ENCODE data around the gene NTF3. TPM values are rescaled to one million over a fixed set of nuclear protein-coding genes. Genes with fewer than 3 reads are reported as not detected.
A peak's percentile ranks its signal among the peaks of the same experiment; 100 is the strongest.

NTF3 gene
- total and polyA plus RNA-seq, 4 donors = 1.4 to 6.9 (median 3.0) TPM

DNA sequence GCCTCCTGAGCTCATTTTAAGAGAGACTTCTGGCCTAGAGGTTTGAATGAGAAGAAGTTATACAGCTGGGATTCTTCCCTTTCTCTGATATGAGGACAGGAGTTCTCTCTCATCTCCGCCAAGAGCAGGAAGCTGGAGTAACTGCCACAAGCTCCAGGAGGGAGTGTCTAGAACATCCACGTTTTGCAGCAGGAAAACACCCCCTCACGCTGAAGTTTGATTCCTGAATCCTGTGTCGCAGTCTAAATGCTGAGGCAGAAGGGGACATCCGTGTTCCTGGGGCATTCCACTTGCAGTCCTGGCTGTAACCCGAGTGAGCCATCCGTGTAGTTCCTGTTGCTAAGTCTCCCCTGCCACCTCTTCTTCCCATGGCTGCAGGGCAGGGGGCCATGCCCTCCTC, 38.3 kb downstream of the NTF3 start:
- DNase-seq (ENCODE audit: low read depth in 4 of 6, low spot score in 6 of 6) = no peak
- Histone ChIP-seq H3K27me3 (ENCODE audit: control insufficient read depth, insufficient read depth, low read length) (no peaks in the 10 kb centered on the region), H3K36me3 (ENCODE audit: control insufficient read depth, insufficient read depth, low read length) (no peaks in the 10 kb centered on the region), H3K4me3 (ENCODE audit: low read depth, low read length) (no peak overlapping the region), H3K9me3 (ENCODE audit: control insufficient read depth, insufficient read depth, low read length) (no peaks in the 10 kb centered on the region), H3K4me1 (ENCODE audit: control insufficient read depth, insufficient read depth, low read length) (peaks cover 7% of the 10 kb centered on the region), H3K27ac (ENCODE audit: low read depth, low read length) (no peak overlapping the region)
- 76% methylated on average over 7 of the region's 7 CpGs for WGBS (ENCODE audit: insufficient coverage)

DNA sequence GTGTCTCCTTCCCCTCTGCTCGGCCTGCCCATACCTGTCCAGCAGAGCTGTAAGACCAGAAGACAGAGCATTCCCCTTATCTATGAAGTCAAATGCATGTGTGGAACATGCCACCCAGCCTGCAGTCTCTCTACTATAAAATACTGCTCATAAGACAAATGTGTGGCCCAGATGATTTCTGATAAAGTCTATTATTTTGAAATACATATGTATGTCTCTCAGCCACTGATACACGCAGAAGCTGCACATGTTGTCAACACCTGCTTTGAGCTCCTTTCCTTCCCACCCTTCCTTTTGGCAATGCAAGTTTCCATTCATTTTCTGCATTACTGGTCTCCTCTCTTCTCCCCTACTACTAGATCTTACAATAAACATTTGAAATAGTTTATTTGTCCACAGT, 38.8 kb downstream of the NTF3 start:
- H3K36me3 ChIP-seq (ENCODE audit: control insufficient read depth, insufficient read depth, low read length) = no peaks in the 10 kb centered on the region
- H3K4me1 ChIP-seq (ENCODE audit: control insufficient read depth, insufficient read depth, low read length) = peaks cover 7% of the 10 kb centered on the region
- no peaks in the 10 kb centered on the region for H3K27me3 ChIP-seq (ENCODE audit: control insufficient read depth, insufficient read depth, low read length)
- no peak for DNase-seq (ENCODE audit: low read depth in 4 of 6, low spot score in 6 of 6)
- 86% methylated on average over 1 of the region's 2 CpGs for WGBS (ENCODE audit: insufficient coverage)
- H3K9me3 ChIP-seq (ENCODE audit: control insufficient read depth, insufficient read depth, low read length) = no peaks in the 10 kb centered on the region
- no peak overlapping the region for H3K27ac ChIP-seq (ENCODE audit: low read depth, low read length)
- H3K4me3 ChIP-seq (ENCODE audit: low read depth, low read length) = no peak overlapping the region

- H3K27ac ChIP-seq (ENCODE audit: low read depth, low read length) = no peak overlapping the region
- no peak for DNase-seq (ENCODE audit: low read depth in 4 of 6, low spot score in 6 of 6)
- H3K9me3 ChIP-seq (ENCODE audit: control insufficient read depth, insufficient read depth, low read length) = no peaks in the 10 kb centered on the region
- H3K4me3 ChIP-seq (ENCODE audit: low read depth, low read length) = no peak overlapping the region
- H3K4me1 ChIP-seq (ENCODE audit: control insufficient read depth, insufficient read depth, low read length) = peaks cover 7% of the 10 kb centered on the region
- no peaks in the 10 kb centered on the region for H3K27me3 ChIP-seq (ENCODE audit: control insufficient read depth, insufficient read depth, low read length)
- H3K36me3 ChIP-seq (ENCODE audit: control insufficient read depth, insufficient read depth, low read length) = no peaks in the 10 kb centered on the region
- WGBS (ENCODE audit: insufficient coverage) = 82% methylated on average over 5 of the region's 6 CpGs
Observed at GRCh38 chr12:5473076-5473782, 41.3 kb downstream of the NTF3 start.

DNA sequence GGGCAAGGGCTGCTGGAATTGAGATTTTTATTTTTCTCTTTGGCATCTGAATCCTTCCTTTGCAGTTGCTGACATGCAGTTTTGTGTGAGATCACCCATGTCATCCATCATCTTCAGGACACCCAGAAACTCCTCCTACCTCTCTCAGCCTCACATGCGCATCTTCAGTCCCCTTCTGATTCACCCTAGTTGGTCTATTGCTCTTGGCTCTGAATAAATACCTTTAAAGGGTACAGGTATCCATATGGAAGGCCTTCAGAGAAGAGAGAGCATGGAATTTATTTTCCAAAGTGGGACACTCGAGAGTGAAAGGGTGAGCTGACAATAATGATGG, 41.8 kb downstream of the NTF3 start:
- H3K4me3 ChIP-seq (ENCODE audit: low read depth, low read length) = no peak overlapping the region

GRCh38 chr12:5476356-5476755, 44.4 kb downstream of the NTF3 start:
- no peaks in the 10 kb centered on the region for H3K36me3 ChIP-seq (ENCODE audit: control insufficient read depth, insufficient read depth, low read length)
- peaks cover 19% of the 10 kb centered on the region for H3K4me1 ChIP-seq (ENCODE audit: control insufficient read depth, insufficient read depth, low read length)
- H3K9me3 ChIP-seq (ENCODE audit: control insufficient read depth, insufficient read depth, low read length) = no peaks in the 10 kb centered on the region
- no peak overlapping the region for H3K27ac ChIP-seq (ENCODE audit: low read depth, low read length)
- DNase-seq (ENCODE audit: low read depth in 4 of 6, low spot score in 6 of 6) = no peak
- 93% methylated on average over 6 of the region's 6 CpGs for WGBS (ENCODE audit: insufficient coverage)
- H3K4me3 ChIP-seq (ENCODE audit: low read depth, low read length) = no peak overlapping the region
- H3K27me3 ChIP-seq (ENCODE audit: control insufficient read depth, insufficient read depth, low read length) = no peaks in the 10 kb centered on the region

More for the DNA sequence above, 41.8 kb downstream of the NTF3 start:
- peaks cover 7% of the 10 kb centered on the region for H3K4me1 ChIP-seq (ENCODE audit: control insufficient read depth, insufficient read depth, low read length)
- no peaks in the 10 kb centered on the region for H3K27me3 ChIP-seq (ENCODE audit: control insufficient read depth, insufficient read depth, low read length)
- no peak for DNase-seq (ENCODE audit: low read depth in 4 of 6, low spot score in 6 of 6)
- no peaks in the 10 kb centered on the region for H3K36me3 ChIP-seq (ENCODE audit: control insufficient read depth, insufficient read depth, low read length)
- no peaks in the 10 kb centered on the region for H3K9me3 ChIP-seq (ENCODE audit: control insufficient read depth, insufficient read depth, low read length)
- no peak overlapping the region for H3K27ac ChIP-seq (ENCODE audit: low read depth, low read length)
- WGBS (ENCODE audit: insufficient coverage) = no CpG with 5 or more reads among the region's 2 CpGs

DNA sequence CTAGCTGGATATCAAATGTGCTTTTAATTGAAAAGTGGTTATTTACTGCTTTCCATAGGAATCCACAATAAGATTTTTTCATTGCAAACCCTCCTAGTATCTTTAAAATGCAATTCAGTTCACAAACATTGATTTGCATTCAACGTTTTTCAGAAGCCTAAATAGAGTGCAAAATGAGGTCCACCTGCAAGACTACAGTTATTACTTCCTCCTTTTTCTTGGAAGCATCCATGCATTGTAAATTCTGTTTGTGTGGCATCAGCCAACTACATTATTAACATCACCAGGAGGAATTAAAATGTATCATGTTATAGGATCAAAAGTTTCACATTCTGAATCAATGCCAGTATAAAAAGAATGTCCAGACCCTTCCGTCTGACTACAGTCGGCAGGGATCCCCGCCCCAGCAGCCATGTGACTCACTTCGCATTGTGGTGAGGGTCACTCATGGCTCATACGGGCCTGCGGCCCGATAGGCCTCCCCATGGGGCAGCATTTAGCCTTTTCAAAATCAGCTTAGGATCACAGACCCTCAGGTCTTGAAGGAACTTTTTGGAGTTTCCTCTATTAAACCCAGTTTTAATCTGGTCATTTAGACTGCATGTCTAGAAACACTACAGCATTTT, 46.3 kb downstream of the NTF3 start:
- no peaks in the 10 kb centered on the region for H3K36me3 ChIP-seq (ENCODE audit: control insufficient read depth, insufficient read depth, low read length)
- no peaks in the 10 kb centered on the region for H3K27me3 ChIP-seq (ENCODE audit: control insufficient read depth, insufficient read depth, low read length)
- no peak for DNase-seq (ENCODE audit: low read depth in 4 of 6, low spot score in 6 of 6)
- H3K9me3 ChIP-seq (ENCODE audit: control insufficient read depth, insufficient read depth, low read length) = no peaks in the 10 kb centered on the region
- WGBS (ENCODE audit: insufficient coverage) = 44% methylated on average over 8 of the region's 8 CpGs
- no peak overlapping the region for H3K4me3 ChIP-seq (ENCODE audit: low read depth, low read length)
- no peak overlapping the region for H3K27ac ChIP-seq (ENCODE audit: low read depth, low read length)
- H3K4me1 ChIP-seq (ENCODE audit: control insufficient read depth, insufficient read depth, low read length) = peaks cover 19% of the 10 kb centered on the region

DNA sequence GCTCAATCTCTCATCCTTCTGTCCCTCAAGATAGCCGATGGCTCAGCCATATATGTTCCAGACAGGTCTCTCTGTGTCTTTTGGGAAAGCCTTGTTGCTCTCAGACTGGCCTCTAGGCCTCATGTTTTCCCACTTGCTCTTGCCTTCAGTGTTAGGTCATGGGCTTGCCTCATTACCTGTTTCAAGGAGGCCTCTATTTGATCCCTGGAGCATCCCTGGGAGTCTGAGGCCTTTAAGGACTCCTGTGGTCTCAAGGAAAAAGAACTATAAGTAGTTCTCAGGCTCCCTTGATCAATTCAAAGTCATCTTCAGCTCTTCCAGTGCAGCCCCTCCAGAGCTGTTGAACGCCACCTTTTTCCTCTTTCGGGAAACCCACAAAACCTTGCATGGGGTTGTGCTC, 47.9 kb downstream of the NTF3 start:
- H3K27ac ChIP-seq (ENCODE audit: low read depth, low read length) = no peak overlapping the region
- DNase-seq (ENCODE audit: low read depth in 4 of 6, low spot score in 6 of 6) = no peak
- no peak overlapping the region for H3K4me3 ChIP-seq (ENCODE audit: low read depth, low read length)
- H3K4me1 ChIP-seq (ENCODE audit: control insufficient read depth, insufficient read depth, low read length) = peaks cover 16% of the 10 kb centered on the region
- no peaks in the 10 kb centered on the region for H3K9me3 ChIP-seq (ENCODE audit: control insufficient read depth, insufficient read depth, low read length)
- no CpG with 5 or more reads among the region's 3 CpGs for WGBS (ENCODE audit: insufficient coverage)
- no peaks in the 10 kb centered on the region for H3K27me3 ChIP-seq (ENCODE audit: control insufficient read depth, insufficient read depth, low read length)
- no peaks in the 10 kb centered on the region for H3K36me3 ChIP-seq (ENCODE audit: control insufficient read depth, insufficient read depth, low read length)

GRCh38 chr12:5480218-5480937, 48.5 kb downstream of the NTF3 start:
- H3K4me1 ChIP-seq (ENCODE audit: control insufficient read depth, insufficient read depth, low read length) = peaks cover 16% of the 10 kb centered on the region
- DNase-seq (ENCODE audit: low read depth in 4 of 6, low spot score in 6 of 6) = peak in 2 of 6 donors; percentile 48 to 56
- H3K9me3 ChIP-seq (ENCODE audit: control insufficient read depth, insufficient read depth, low read length) = no peaks in the 10 kb centered on the region
- H3K4me3 ChIP-seq (ENCODE audit: low read depth, low read length) = no peak overlapping the region
- 13% methylated on average over 17 of the region's 21 CpGs for WGBS (ENCODE audit: insufficient coverage)
- no peaks in the 10 kb centered on the region for H3K36me3 ChIP-seq (ENCODE audit: control insufficient read depth, insufficient read depth, low read length)
- H3K27ac ChIP-seq (ENCODE audit: low read depth, low read length) = peak overlapping the region; percentile 6
- H3K27me3 ChIP-seq (ENCODE audit: control insufficient read depth, insufficient read depth, low read length) = no peaks in the 10 kb centered on the region

GRCh38 chr12:5480938-5481303, 49.0 kb downstream of the NTF3 start:
- no peak for DNase-seq (ENCODE audit: low read depth in 4 of 6, low spot score in 6 of 6)
- Histone ChIP-seq H3K27ac (ENCODE audit: low read depth, low read length) (no peak overlapping the region), H3K9me3 (ENCODE audit: control insufficient read depth, insufficient read depth, low read length) (no peaks in the 10 kb centered on the region), H3K36me3 (ENCODE audit: control insufficient read depth, insufficient read depth, low read length) (no peaks in the 10 kb centered on the region), H3K4me1 (ENCODE audit: control insufficient read depth, insufficient read depth, low read length) (peaks cover 16% of the 10 kb centered on the region), H3K27me3 (ENCODE audit: control insufficient read depth, insufficient read depth, low read length) (no peaks in the 10 kb centered on the region), H3K4me3 (ENCODE audit: low read depth, low read length) (no peak overlapping the region)
- WGBS (ENCODE audit: insufficient coverage) = 18% methylated on average over 10 of the region's 10 CpGs

- no peak for DNase-seq (ENCODE audit: low read depth in 4 of 6, low spot score in 6 of 6)
- Histone ChIP-seq H3K27me3 (ENCODE audit: control insufficient read depth, insufficient read depth, low read length) (no peaks in the 10 kb centered on the region), H3K9me3 (ENCODE audit: control insufficient read depth, insufficient read depth, low read length) (no peaks in the 10 kb centered on the region), H3K4me3 (ENCODE audit: low read depth, low read length) (no peak overlapping the region), H3K4me1 (ENCODE audit: control insufficient read depth, insufficient read depth, low read length) (peaks cover 16% of the 10 kb centered on the region), H3K27ac (ENCODE audit: low read depth, low read length) (no peak overlapping the region), H3K36me3 (ENCODE audit: control insufficient read depth, insufficient read depth, low read length) (no peaks in the 10 kb centered on the region)
- WGBS (ENCODE audit: insufficient coverage) = 98% methylated on average over 5 of the region's 5 CpGs
Observed at GRCh38 chr12:5481645-5482044, 49.7 kb downstream of the NTF3 start.
